GM18505 (cell line): Measurements from ENCODE around the gene EMD.
A peak's percentile ranks its signal among the peaks of the same experiment; 100 is the strongest.

Source experiments
- ATAC-seq: cut with Tn5 transposase; IDR thresholded peaks from one replicate; pipeline ENCODE4 v1.9.1; 2021; ENCODE audit not compliant: unreplicated experiment
- POLR2A ChIP-seq: IDR thresholded peaks from 4 replicates; pipeline ENCODE4 v1.6.1; 2011; ENCODE audit warnings: borderline replicate concordance; ENCODE audit not compliant: insufficient read depth, insufficient read length; ENCODE audit errors: extremely low read depth

The EMD gene

DNA sequence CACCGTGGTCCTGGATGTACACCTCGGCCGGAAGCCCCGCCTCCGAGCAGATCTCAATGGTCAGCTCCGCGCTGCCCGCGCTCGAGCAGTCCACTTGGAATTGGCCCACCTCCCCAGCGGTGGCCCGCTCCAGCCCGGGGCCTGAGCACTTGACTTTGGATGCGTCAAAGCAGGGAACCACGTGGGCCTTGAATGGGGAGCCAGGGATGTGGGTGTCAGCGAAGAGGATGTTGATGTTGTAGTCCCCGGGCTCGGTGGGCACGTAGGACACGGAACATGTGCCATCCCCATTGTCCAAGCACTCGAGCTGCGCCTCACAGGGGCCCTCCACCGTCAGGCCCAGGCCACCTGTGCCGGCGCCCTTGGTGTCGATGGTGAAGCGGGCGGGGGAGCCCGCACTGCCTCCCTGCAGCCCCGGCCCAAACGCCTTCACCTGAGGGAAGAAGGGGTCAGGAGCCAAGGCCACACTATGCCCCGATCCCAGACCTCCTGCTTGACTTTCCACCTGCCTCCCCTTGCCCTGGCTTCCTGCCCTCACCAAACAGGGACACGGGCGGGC lies 18.9 kb upstream of the EMD start:
- no peak for ATAC-seq
- no peak for TF ChIP-seq POLR2A

DNA sequence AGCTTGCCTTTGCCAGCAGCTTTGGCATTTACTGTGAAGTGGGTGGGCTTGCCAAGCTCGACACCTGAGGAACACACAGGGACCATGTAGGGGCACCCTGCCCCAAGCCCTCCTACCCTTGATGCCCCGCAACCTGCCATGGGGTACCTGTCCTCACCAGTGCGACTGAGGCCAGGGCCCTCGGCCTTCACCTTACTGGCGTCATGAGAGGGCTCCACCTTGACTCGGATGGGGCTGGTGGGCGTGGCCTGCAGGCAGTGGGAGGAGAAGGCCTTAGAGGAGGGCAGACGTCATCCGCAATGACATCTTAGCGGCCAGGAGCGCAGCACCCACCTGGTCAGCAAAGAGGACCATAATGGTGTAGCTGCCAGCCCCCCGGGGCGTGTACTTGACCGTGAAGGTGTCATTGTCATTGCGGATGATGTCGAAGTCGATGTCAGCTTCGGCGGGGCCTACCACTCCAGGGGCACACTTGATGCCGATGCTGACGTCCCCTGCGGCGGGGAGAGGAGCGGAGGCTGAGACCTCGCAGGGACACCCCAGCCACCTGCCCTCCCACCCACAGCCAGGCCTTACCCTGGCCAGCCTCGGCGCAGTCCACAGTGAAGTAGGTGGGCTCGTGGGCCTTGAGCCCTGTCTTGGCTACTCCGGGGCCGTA lies 16.9 kb upstream of the EMD start:
- no peak for TF ChIP-seq POLR2A
- no peak for ATAC-seq

DNA sequence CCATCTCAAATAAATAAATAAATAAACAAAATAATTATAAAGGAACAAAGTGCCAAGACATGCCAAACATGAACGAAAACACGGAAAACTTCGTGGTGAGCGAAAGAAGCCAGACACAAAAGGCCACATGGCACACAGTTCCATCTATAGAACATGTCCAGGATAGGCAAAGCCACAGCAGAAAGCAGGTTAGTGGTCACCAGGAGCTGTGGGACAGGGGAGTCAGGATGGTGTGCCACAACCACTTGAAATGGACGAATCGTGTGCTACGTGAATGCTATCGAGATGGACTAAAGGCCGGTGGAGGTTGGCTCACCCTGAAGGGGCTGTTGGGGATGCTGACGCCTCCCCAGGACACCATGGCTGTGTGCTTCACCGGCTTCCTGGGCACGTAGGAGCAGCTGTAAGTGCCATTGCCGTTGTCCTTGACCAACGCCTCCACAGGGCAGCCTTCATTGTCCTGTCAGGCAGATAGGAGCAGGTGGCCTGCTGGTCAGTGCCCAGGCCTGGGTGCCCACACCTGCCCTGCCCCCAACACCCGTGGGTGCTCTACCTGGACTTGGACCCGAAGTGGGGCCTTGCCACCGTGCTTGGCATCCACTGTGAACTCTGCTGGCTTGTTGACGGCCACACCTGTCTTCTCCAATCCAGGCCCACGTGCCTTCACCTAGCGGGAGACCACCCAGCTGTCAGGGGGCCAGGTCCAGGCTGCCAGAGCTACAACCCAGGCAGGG lies 15.2 kb upstream of the EMD start:
- ATAC-seq, result no peak
- TF ChIP-seq POLR2A, result no peak

DNA sequence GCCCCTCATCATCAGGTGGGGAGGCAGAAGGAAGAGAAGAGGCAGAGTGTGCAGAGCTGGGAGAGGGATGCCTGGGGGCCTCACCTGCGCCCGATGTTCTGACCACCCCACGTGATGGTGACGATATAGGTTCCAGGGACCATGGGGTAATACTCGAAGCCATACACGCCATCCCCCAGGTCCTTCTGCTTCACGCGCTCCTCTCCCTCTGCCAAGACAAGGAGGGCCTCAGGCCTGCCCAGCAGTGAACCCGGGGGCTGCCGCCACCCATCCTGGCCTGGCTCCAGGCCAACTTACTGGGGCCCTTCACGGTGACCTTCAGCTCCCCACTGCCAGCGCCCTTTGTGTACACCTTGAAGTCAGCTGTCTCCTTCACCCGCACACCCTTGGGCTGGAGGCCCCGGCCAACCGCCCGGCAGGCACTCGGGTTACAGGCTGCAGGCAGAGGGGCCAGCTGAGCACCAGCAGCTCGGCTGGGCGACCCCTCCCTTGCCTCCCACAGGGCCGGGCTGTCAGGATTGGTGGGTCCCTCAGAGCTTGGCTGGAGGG lies 14.0 kb upstream of the EMD start:
- no peak for ATAC-seq
- TF ChIP-seq POLR2A, result no peak

DNA sequence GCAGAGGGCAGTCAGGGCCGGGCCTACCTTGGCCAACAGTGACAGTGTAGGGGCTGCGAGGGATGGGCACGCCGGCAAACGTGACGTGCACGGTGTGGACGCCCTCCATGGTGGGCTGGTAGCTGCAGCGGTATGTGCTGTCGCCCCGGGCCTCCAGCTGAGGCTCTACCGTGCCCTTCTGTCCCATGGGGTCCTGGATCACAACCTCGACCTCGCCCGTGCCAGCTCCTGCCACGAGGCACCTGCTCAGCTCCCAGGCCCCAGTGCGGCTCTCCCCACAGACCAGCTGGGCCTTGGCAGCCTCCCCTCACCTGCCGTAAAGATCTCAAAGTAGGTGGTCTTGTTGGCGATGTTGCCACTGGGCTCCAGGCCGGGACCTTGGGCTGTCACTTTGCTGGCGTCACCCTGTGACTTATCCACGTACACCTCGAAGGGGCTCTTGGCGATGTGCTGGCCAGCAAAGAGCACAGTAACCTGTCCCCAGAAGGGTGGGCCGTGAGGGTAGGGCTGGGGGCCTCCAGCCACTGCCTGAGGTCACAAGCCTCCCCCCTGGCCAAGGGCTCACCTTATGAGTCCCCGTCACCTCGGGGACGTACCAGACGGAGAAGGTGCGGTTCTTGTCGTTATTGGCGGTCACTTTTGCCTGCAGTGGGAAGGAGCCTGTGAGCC lies 13.0 kb upstream of the EMD start:
- TF ChIP-seq POLR2A, result no peak
- ATAC-seq, result no peak

DNA sequence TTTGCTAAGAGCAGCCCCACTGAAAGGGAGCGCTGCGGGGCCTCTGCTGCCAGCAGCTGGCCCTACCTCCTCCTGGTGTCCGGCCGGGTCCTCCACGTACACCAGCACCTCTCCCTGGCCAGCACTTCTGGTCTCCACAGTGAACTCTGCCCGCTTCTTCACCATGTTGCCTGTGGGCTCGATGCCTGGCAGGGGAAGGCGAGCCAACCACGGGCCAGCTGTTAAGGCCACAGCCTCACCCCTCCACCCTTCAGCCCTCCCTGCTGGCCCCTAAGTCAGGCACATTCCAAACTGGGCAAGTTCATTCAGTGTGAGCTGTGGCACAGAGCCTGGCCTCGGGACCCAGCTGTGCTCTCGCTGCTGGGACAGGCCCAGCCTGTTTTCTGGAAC lies 12.4 kb upstream of the EMD start:
- no peak for TF ChIP-seq POLR2A
- no peak for ATAC-seq

DNA sequence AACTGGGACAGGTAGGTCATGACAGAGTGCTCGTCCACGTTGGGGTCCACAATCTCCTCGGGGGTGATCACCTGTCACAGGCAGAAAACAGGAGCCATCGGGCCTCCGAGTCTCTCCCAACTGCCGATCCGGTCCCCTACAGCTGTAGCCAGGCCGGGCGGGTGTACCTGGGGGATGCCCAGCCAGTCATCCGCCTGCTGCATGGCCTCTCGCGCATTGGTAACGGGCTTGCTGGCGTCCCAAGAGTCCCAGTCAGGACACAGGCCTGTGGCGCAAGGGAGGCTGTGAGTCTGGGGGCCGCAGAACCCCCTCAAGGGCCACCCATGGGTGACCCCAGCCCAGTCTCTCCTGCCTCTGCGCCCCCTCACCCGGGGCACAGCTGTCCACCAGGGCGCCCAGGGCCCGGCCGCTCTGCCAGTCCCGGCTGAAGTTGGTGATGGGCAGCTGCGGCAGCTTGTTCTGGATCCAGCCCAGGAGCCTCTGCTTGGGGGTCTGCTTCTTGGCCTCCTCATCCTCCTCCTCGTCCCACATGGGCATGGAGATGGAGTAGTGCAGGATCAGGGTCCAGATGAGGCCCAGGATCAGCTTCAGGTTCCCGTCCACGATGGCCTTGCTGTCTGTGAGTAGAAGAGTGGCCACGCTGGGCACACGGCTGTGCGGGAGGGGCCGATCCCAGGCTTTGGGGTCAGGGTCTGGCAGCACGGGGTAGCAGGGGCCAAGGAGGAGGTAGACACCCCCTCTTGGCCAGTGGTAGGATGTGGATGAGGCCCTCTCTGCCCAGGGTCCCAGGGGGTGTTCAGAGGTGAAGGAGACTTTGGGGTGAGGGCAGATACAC lies 11.4 kb upstream of the EMD start:
- no peak for ATAC-seq
- no peak for TF ChIP-seq POLR2A

DNA sequence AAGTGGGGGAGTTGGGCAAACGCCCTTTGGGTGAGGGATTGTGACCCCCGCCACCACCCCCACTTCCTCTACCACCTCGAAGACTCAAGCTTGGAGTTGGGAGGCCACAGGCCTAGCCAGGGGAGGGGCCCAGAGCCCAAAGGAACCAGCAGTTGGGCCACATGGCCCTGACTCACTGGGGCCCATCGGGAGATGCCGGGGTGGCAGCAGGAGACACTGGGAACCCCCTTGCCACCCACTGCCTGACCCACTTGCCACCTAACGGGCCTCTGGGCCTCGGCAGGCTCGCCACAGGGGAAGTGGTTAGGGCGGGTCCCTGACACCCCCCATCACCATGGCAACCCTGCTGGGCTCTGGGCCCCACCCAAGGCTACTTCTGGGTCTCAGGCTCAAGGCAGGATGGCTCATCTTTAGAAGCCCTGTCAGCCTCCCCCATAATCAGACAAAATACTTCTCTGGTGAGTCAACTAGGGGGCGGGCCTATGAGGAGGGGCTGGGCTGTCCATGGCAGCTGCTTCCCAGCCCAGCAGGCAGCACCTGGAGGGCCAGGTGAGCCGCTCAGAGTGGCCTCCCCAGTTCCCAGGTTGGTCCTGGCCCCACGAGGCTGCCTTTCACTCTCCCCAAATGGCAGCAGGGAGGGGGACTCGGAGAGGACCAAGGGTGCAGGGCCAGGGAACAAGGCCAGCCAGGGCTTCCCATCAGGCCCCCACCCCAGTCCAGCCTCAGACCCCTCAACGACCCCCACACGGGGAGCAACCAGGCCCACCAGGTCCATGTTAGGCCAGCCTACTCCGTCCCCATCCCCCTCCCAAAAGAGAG lies 10.3 kb upstream of the EMD start:
- ATAC-seq, result peak; percentile 32
- TF ChIP-seq POLR2A, result no peak

DNA sequence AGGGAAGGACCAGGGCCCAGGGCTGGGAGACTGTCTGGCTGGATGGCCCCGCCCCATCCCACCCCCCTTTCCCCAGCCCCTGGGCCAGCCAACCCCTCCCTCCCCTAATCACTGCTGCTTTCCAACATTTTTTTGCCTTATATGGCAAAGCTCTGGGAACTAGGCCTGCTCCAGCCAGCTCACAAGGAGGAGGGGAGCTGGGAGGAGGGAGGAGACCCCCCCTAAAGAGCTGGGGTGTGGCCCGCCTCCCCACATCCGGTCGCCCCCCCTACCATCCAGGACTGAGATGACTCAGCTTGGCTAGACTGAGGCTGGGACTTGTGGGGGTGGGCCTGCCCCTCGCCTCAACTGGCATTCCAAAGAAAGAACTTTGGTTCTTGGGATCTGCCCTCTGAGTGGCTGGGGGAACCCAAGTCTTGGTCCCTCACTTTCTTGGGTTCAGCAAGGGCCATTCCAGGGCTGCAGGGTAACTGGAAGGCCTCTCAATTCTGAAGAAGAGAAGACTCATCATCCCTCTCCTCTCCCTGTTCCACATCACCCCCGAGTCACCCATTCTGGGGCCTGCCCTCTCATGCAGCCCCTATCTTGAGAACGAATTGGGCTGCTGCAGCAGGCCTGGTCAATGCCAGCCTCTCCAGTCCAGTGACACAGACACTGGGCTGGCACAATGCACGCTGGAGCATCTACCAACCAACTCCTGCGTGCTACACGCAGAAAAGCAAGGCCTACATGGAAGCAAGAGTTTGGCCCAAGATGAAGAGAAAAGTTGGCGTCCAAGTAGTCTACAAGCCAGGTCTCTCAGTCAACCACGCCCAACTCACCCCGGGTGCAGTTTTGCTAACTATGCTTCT lies 9.4 kb upstream of the EMD start:
- no peak for TF ChIP-seq POLR2A

DNA sequence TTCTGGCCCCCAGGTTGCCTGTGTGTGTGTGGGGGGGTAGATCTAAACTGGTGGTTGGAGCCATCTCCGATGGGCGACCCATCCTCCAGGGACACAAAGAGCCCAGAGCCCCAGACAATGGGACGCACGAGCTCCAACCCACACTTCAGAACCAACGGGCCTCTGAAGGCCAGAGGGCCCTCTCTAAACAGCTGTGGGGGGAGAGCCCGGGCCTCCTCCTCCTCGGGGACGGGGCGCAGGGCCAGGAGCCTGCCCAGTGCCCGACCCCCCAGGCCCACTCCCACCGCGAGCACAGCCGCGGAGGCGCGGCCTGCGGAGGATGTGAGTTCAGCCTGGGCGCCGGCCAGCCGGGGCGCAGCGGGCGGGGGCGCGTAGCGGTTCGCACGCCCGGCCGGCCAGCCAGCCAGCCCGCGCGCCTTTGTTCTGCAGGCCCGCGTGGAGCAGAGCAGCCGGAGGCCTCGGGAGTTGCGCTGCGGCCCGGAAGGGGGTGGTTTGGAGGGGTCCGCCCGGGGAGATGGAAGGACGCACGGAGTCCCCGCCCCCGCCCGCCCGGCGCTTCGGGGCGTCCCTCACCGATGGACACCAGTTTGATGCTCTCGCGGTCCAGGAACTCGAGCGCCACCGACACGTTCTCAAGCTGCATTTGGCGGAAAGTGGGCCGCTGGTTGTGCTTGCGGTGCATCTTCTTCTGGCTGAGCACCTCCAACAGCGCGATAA lies 8.6 kb upstream of the EMD start:
- ATAC-seq, result no peak

More for the DNA sequence above, 9.4 kb upstream of the EMD start:
- no peak for ATAC-seq

More for the DNA sequence above, 8.6 kb upstream of the EMD start:
- no peak for TF ChIP-seq POLR2A
